K562 (cell line): ENCODE measurements around the gene GUK1. TPM values are rescaled to one million over a fixed set of nuclear protein-coding genes. Genes with fewer than 3 reads are reported as not detected.

Source experiments
- CREB1 ChIP-seq, 2 experiments: sonication (generic) in 1 of 2; formaldehyde crosslinking in 1 of 2; IDR thresholded peaks; 2 replicates each; pipeline versions ENCODE4 v1.6.1 to v1.8.0; 2012 to 2022; ENCODE audit warnings: inconsistent platforms in 1 of 2, mild to moderate bottlenecking in 1 of 2, missing genetic modification reagents in 1 of 2, moderate library complexity in 1 of 2
- ESRRA ChIP-seq: fragments of 450-650 bp; IDR thresholded peaks from 2 replicates; pipeline ENCODE4 v1.6.1; 2014; ENCODE audit warnings: low read depth, mild to moderate bottlenecking, moderate library complexity, borderline replicate concordance
- ILK ChIP-seq: fragments of 450-650 bp; IDR thresholded peaks from 2 replicates; pipeline ENCODE4 v1.6.1; 2016; ENCODE audit warnings: missing genetic modification characterization, low read depth, mild to moderate bottlenecking, missing compliant biosample characterization, moderate library complexity, borderline replicate concordance
- KLF13 ChIP-seq: fragments of 450-650 bp; IDR thresholded peaks from 2 replicates; pipeline ENCODE4 v1.6.1; 2016; ENCODE audit warnings: missing genetic modification characterization, low read depth, mild to moderate bottlenecking, missing compliant biosample characterization, moderate library complexity, borderline replicate concordance
- MAZ ChIP-seq, 2 experiments: fragments of 450-650 bp in 1 of 2; sonication (generic) in 1 of 2; formaldehyde crosslinking; IDR thresholded peaks in 1 of 2; conservative IDR thresholded peaks in 1 of 2; 2 replicates each; pipeline versions ENCODE4 v1.4.0 to v1.5.0; 2020; ENCODE audit warnings: mild to moderate bottlenecking in 1 of 2, missing genetic modification reagents in 1 of 2
- MED1 ChIP-seq: sonication (generic); formaldehyde crosslinking; IDR thresholded peaks from 2 replicates; pipeline ENCODE4 v1.8.1; 2023; ENCODE audit warnings: missing genetic modification reagents, borderline replicate concordance
- PCBP2 ChIP-seq: fragments of 200-400 bp; formaldehyde crosslinking; IDR thresholded peaks from 2 replicates; pipeline ENCODE4 v1.6.1; 2018; ENCODE audit warnings: low read length, low read depth, mild to moderate bottlenecking, moderate library complexity; ENCODE audit not compliant: poor library complexity, severe bottlenecking
- polyA plus RNA-seq, 8 experiments: library from polyadenylated mRNA; depleted of rRNA in 4 of 8; stranded (reverse) in 5 of 8; unstranded in 3 of 8; fragments of >200 nt; fragmentation: Nextera tagmentation in 2 of 8; fragmentation: Illumina TruSeq in 1 of 8; extraction: Ambion mirVana in 2 of 8; extraction: Trizol in 1 of 8; gene quantifications; 2 replicates each; pipeline versions ENCODE4 v1.2.1 to v1.2.3, GENCODE V29; 2011 to 2014; ENCODE audit warnings: inconsistent platforms in 1 of 8, missing spikeins in 1 of 8
- total RNA-seq, 7 experiments: library from RNA; depleted of rRNA in 6 of 7; stranded (reverse); fragments of >200 nt in 6 of 7; fragmentation: Illumina TruSeq in 2 of 7; extraction: Trizol in 2 of 7; gene quantifications; 2 replicates each; pipeline versions ENCODE4 v1.2.1 to v1.2.3, GENCODE V29; 2011 to 2021; ENCODE audit warnings: low replicate concordance in 1 of 7
- TF ChIP-seq, protein P1 (sequence below): fragments of 450-650 bp; IDR thresholded peaks from 2 replicates; pipeline ENCODE4 v1.6.1; 2018; ENCODE audit warnings: mild to moderate bottlenecking, low read depth; ENCODE audit not compliant: partially characterized antibody

The GUK1 gene
- total and polyA plus RNA-seq, 9 of the 15 experiments (the other 6 are each of a cell fraction or from before 2014, with no cell fraction given) = 7.0 to 331 (median 132) TPM

DNA sequence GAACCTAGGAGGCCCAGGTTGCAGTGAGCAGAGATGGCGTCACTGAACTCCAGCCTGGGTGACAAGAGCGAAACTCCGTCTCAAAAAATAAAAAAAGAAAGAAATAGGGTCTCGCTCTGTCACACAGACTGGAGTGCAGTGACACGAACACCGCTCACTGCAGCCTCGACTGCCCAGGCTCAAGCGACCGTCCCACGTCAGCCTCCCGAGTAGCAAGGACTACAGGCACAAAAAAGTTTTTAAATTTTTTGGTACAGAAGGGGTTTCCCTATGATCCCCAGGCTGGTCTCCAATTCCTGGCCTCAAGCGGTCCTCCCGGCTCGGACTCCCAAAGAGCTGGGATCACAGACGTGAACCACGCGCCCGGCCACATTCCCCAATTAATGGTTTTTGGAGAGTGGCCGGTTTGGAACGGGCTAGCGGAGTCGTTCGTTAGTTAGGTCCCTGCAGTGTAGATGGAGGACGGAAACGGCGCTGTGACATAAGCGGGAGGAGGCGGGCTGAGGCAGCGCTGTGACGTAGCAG is 611 bp upstream of the GUK1 start (continued):
- TF ChIP-seq, protein P1, sequence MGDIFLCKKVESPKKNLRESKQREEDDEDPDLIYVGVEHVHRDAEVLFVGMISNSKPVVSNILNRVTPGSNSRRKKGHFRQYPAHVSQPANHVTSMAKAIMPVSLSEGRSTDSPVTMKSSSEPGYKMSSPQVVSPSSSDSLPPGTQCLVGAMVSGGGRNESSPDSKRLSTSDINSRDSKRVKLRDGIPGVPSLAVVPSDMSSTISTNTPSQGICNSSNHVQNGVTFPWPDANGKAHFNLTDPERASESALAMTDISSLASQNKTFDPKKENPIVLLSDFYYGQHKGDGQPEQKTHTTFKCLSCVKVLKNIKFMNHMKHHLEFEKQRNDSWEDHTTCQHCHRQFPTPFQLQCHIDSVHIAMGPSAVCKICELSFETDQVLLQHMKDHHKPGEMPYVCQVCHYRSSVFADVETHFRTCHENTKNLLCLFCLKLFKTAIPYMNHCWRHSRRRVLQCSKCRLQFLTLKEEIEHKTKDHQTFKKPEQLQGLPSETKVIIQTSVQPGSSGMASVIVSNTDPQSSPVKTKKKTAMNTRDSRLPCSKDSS = no peak
- no peak for TF ChIP-seq PCBP2
- no peak for TF ChIP-seq KLF13 (tag)
- no peak for TF ChIP-seq ESRRA
- no peak for TF ChIP-seq ILK
- no peak for TF ChIP-seq CREB1 (IDR thresholded peaks at IDR 0.05)
- TF ChIP-seq CREB1 (CRISPR knock-in tag; IDR thresholded peaks at IDR 0.05) = no peak
- no peak for TF ChIP-seq MAZ (CRISPR knock-in tag; conservative IDR thresholded peaks at IDR 0.05 in 1 of 2, IDR thresholded peaks at IDR 0.05 in 1 of 2)
- TF ChIP-seq MED1 (CRISPR knock-in tag) = no peak
